Prostate gland (tissue), 2 donors: Measurements from ENCODE around the gene ZNRF2.

Experiments
- CTCF ChIP-seq, 4 experiments: fragments of 200-600 bp in 2 of 4; fragments of 450-650 bp in 2 of 4; sonication (generic) in 2 of 4; IDR thresholded peaks; 1 replicate in 3 of 4; 2 replicates in 1 of 4; pipeline ENCODE4 v1.5.1; 2016 to 2019; ENCODE audit warnings: antibody characterized with exemption in 4 of 4, mild to moderate bottlenecking in 2 of 4, moderate library complexity in 2 of 4
- POLR2A ChIP-seq: fragments of 450-650 bp; IDR thresholded peaks from one replicate; pipeline ENCODE4 v1.6.1; 2016; ENCODE audit warnings: antibody characterized with exemption, mild to moderate bottlenecking

- TF ChIP-seq CTCF (IDR thresholded peaks at IDR 0.05) (no peak), POLR2A (no peak)
These were observed 15.8 kb upstream of the ZNRF2 start for GRCh38 chr7:30268586-30268985.
